ENCODE data around the gene OR52L1. TPM values are rescaled to one million over a fixed set of nuclear protein-coding genes. Genes with fewer than 3 reads are reported as not detected.

OR52L1 gene
- total RNA-seq, 1 experiment from 2014 or later = 0.15 TPM

DNA sequence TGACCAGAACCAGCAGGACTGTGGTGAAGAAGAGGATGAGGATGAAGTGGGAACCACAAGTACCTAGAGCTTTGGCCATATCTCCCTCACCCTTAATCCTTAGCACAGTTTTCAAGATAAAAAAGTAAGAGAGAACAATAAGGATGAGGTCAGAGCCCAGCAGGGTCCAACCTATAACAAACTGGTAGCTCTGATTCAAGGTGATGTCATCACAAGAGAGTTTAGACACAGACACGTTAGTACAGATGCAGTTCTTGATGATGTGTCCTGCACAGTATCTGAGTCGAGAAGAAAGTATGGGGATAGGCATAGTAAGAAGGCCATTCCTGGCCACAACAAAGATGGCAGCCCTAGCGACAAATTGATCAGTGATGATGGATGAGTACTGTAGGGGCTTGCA is 19.1 kb downstream of the OR52L1 start:
- ATAC-seq = no peak

More for the DNA sequence above, 19.1 kb downstream of the OR52L1 start:
- H3K36me3 Mint-ChIP-seq = peaks cover 21% of the 10 kb centered on the region
- TF ChIP-seq FOXP4 (CRISPR knock-in tag; IDR thresholded peaks at IDR 0.05) (no peak), HMGXB4 (CRISPR knock-in tag; IDR thresholded peaks at IDR 0.05) (no peak), MYBL2 (CRISPR knock-in tag; IDR thresholded peaks at IDR 0.05) (no peak), KAT7 (CRISPR knock-in tag; IDR thresholded peaks at IDR 0.05; ENCODE audit: borderline replicate concordance) (no peak), ZSCAN18 (CRISPR knock-in tag; IDR thresholded peaks at IDR 0.05) (no peak), EMX1 (CRISPR knock-in tag; IDR thresholded peaks at IDR 0.05) (no peak), TEAD4 (CRISPR knock-in tag; IDR thresholded peaks at IDR 0.05) (no peak), AR (CRISPR knock-in tag; IDR thresholded peaks at IDR 0.05) (no peak), MXD4 (CRISPR knock-in tag; IDR thresholded peaks at IDR 0.05; ENCODE audit: borderline replicate concordance) (no peak), HMGA2 (CRISPR knock-in tag; IDR thresholded peaks at IDR 0.05) (no peak), ZBTB43 (CRISPR knock-in tag; IDR thresholded peaks at IDR 0.05) (no peak), JAZF1 (CRISPR knock-in tag; IDR thresholded peaks at IDR 0.05) (no peak), E2F1 (CRISPR knock-in tag; IDR thresholded peaks at IDR 0.05) (no peak), RELA (CRISPR knock-in tag; IDR thresholded peaks at IDR 0.05; ENCODE audit: borderline replicate concordance) (no peak), ATF2 (CRISPR knock-in tag; IDR thresholded peaks at IDR 0.05; ENCODE audit: borderline replicate concordance, low read depth) (no peak), CBFB (CRISPR knock-in tag; IDR thresholded peaks at IDR 0.05; ENCODE audit: low read depth) (no peak), ZNF263 (CRISPR knock-in tag; IDR thresholded peaks at IDR 0.05; ENCODE audit: low read depth) (no peak)
- TF ChIP-seq, protein P1, sequence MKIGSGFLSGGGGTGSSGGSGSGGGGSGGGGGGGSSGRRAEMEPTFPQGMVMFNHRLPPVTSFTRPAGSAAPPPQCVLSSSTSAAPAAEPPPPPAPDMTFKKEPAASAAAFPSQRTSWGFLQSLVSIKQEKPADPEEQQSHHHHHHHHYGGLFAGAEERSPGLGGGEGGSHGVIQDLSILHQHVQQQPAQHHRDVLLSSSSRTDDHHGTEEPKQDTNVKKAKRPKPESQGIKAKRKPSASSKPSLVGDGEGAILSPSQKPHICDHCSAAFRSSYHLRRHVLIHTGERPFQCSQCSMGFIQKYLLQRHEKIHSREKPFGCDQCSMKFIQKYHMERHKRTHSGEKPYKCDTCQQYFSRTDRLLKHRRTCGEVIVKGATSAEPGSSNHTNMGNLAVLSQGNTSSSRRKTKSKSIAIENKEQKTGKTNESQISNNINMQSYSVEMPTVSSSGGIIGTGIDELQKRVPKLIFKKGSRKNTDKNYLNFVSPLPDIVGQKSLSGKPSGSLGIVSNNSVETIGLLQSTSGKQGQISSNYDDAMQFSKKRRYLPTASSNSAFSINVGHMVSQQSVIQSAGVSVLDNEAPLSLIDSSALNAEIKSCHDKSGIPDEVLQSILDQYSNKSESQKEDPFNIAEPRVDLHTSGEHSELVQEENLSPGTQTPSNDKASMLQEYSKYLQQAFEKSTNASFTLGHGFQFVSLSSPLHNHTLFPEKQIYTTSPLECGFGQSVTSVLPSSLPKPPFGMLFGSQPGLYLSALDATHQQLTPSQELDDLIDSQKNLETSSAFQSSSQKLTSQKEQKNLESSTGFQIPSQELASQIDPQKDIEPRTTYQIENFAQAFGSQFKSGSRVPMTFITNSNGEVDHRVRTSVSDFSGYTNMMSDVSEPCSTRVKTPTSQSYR (CRISPR knock-in tag; IDR thresholded peaks at IDR 0.05) = no peak
- peaks cover 47% of the 10 kb centered on the region for H3K9me3 Mint-ChIP-seq
- ChIA-PET POLR2A (no interaction called here), CTCF (no interaction called here)
- peaks cover 11% of the 10 kb centered on the region for H3K27me3 Mint-ChIP-seq (ENCODE audit: low read depth)
- no peaks in the 10 kb centered on the region for H3K4me1 Mint-ChIP-seq
- DNase-seq (ENCODE audit: low spot score) = no peak
- no peak overlapping the region for H3K27ac Mint-ChIP-seq
- H3K4me3 Mint-ChIP-seq = no peak overlapping the region
